Calu3 (cell line): ENCODE results near the gene PPP2R1B. TPM values are rescaled to one million over a fixed set of nuclear protein-coding genes. Genes with fewer than 3 reads are reported as not detected.
"Not testable (repeated sequence)": the region's sequence is repeated elsewhere in the genome, so short reads cannot be mapped to it uniquely, and the experiment has no call there.

ENCODE experiments used
- BruUV-seq: library from RNA; stranded (reverse); fragments of 400-500 nt; replicated peaks from 2 replicates; lab custom pipeline; 2021; lab: Mats Ljungman, UMichigan
- CTCF ChIA-PET: fragments of 300-600 bp; sonication (Branson Sonifier 250); formaldehyde crosslinking; loops from one replicate; lab custom pipeline; 2022; ENCODE audit warnings: antibody characterized with exemption; lab: Charles Lee
- DNase-seq: peaks from one replicate; pipeline ENCODE4 v3.0.0; 2022
- H3K27ac Mint-ChIP-seq: one replicate; pipeline ENCODE4 v1.8.0; 2022; ENCODE audit warnings: mixed read lengths; ENCODE audit not compliant: unreplicated experiment
- H3K27me3 Mint-ChIP-seq: one replicate; pipeline ENCODE4 v1.8.0; 2022; ENCODE audit warnings: mixed read lengths; ENCODE audit not compliant: unreplicated experiment
- H3K36me3 Mint-ChIP-seq: one replicate; pipeline ENCODE4 v1.8.0; 2022; ENCODE audit warnings: mild to moderate bottlenecking, moderate library complexity, mixed read lengths; ENCODE audit not compliant: insufficient read depth, unreplicated experiment
- H3K4me1 Mint-ChIP-seq: one replicate; pipeline ENCODE4 v1.8.0; 2022; ENCODE audit warnings: mild to moderate bottlenecking, low read depth, mixed read lengths; ENCODE audit not compliant: unreplicated experiment
- H3K4me3 Mint-ChIP-seq: one replicate; pipeline ENCODE4 v1.8.0; 2022; ENCODE audit warnings: mild to moderate bottlenecking, low read depth, moderate library complexity, mixed read lengths; ENCODE audit not compliant: unreplicated experiment
- H3K9me3 Mint-ChIP-seq: one replicate; pipeline ENCODE4 v1.8.0; 2022; ENCODE audit warnings: low read depth, mixed read lengths; ENCODE audit not compliant: unreplicated experiment
- intact Hi-C: fragments of 100-400 bp; cut with micrococcal nuclease; formaldehyde crosslinking; loops from one replicate; pipeline ENCODE4 v1.10.0; 2022; ENCODE audit not compliant: unreplicated experiment
- total RNA-seq: library from RNA; stranded (reverse); gene quantifications from 2 replicates; pipeline ENCODE4 v1.2.3, GENCODE V29; 2022
- TF ChIP-seq, protein P1 (sequence below): fragments of 200-600 bp; IDR thresholded peaks from one replicate; pipeline ENCODE4 v1.8.0; 2022; ENCODE audit warnings: antibody characterized with exemption; ENCODE audit not compliant: unreplicated experiment

PPP2R1B gene
- total RNA-seq, 1 experiment from 2014 or later, result 24.0 TPM

DNA sequence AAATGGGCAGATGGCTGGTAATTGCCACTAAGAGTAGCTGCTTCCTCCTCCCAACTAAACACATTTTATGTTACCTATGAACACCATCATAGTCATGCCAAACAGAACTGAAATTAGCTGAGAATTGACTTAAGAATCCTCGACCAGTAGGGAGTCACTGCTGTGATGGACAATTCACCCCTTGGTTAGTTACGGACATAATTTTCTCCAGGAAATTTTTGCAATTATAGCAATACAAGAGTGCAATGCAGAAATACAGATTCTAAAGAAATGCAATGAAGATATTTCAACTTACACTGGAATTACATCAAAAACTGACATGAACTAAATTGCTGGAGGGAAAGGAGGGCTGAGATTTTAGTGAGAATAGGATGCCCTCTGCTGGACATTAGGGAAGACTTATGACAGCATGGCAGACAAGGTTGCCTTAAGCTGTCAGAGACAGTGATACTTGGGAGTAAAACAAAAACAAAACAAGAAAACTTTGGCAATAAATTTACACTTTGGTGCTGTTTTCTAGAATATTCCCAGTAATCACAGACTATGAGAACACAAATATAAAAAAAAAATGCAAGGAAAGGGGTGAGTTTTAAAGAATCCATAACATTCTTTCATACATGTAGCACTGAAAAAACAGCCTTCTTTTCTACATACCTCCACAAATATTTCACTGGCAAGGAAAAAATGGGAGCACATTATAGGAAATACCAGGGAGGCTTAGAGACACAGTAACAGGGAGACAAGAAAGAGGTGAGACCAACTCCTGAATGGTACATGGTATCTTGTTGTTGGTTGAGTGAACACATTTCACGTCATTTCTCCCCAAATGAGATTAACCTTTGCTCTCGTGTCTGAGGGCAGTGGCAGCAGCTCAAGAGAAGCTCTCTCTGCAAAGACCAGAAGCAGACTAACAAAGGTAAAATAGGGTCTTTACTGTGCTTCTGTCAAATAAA, 11.2 kb upstream of the PPP2R1B start:
- intact Hi-C loops, result loop anchor here (1.0 to 10.0 kb wide), 4 partner anchors 63 to 323 kb away; no protein-coding TSS in a partner anchor
- H3K36me3 Mint-ChIP-seq, result no peaks in the 10 kb centered on the region
- H3K9me3 Mint-ChIP-seq, result no peaks in the 10 kb centered on the region
- H3K27ac Mint-ChIP-seq, result no peak overlapping the region
- H3K4me1 Mint-ChIP-seq, result peaks cover 15% of the 10 kb centered on the region
- no TSS peak for BruUV-seq
- peak; percentile 23 for DNase-seq
- TF ChIP-seq, protein P1, sequence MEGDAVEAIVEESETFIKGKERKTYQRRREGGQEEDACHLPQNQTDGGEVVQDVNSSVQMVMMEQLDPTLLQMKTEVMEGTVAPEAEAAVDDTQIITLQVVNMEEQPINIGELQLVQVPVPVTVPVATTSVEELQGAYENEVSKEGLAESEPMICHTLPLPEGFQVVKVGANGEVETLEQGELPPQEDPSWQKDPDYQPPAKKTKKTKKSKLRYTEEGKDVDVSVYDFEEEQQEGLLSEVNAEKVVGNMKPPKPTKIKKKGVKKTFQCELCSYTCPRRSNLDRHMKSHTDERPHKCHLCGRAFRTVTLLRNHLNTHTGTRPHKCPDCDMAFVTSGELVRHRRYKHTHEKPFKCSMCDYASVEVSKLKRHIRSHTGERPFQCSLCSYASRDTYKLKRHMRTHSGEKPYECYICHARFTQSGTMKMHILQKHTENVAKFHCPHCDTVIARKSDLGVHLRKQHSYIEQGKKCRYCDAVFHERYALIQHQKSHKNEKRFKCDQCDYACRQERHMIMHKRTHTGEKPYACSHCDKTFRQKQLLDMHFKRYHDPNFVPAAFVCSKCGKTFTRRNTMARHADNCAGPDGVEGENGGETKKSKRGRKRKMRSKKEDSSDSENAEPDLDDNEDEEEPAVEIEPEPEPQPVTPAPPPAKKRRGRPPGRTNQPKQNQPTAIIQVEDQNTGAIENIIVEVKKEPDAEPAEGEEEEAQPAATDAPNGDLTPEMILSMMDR, result peak; percentile 28
- CTCF ChIA-PET, result interaction anchor here (0.7 to 2.4 kb wide), 9 partner anchors 11 to 211 kb away, joined by 3 to 10 read pairs (median 6); partner anchors contain the start of genes PPP2R1B and SIK2
- H3K4me3 Mint-ChIP-seq, result no peak overlapping the region
- no peaks in the 10 kb centered on the region for H3K27me3 Mint-ChIP-seq

DNA sequence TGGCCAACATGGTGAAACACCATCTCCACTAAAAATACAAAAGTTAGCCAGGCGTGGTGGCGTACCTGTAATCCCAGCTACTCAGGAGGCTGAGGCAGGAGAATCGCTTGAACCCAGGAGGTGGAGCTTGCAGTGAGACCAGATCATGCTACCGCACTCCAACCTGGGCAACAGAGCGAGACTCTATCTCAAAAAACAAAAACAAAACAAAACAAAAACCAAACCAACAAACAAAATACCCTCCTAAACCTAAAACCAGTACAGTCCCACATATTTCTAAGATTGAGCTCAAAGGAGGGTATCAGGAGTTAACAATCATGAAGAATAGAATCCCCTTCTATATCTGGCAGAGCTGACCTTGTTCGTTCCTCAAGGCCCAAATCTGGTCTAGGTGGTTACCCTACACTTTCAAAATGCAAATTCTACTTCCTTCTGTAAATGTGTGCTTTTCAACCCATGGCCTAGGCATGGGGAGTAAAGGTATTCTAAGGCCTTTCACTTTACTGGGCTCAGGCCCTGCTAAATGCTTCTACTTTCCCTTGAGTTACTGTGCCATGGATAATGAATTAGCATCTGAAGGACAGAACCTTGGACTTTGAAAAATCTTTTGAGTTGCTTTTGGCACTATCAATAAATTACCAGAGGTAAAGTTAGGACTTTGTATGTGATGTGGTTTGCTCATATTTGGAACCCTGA, 10.4 kb upstream of the PPP2R1B start:
- TF ChIP-seq, protein P1, result no peak
- intact Hi-C loops, result loop anchor here (1.0 to 10.0 kb wide), 4 partner anchors 64 to 322 kb away; no protein-coding TSS in a partner anchor
- CTCF ChIA-PET, result interaction anchor here (1.2 to 2.4 kb wide), 7 partner anchors 10 to 210 kb away, joined by 3 to 10 read pairs (median 6); partner anchors contain the start of genes PPP2R1B and SIK2
- no peaks in the 10 kb centered on the region for H3K27me3 Mint-ChIP-seq
- H3K27ac Mint-ChIP-seq, result no peak overlapping the region
- no peaks in the 10 kb centered on the region for H3K36me3 Mint-ChIP-seq
- H3K4me3 Mint-ChIP-seq, result no peak overlapping the region
- no peak for DNase-seq
- no TSS peak for BruUV-seq
- H3K9me3 Mint-ChIP-seq, result no peaks in the 10 kb centered on the region
- peaks cover 15% of the 10 kb centered on the region for H3K4me1 Mint-ChIP-seq

DNA sequence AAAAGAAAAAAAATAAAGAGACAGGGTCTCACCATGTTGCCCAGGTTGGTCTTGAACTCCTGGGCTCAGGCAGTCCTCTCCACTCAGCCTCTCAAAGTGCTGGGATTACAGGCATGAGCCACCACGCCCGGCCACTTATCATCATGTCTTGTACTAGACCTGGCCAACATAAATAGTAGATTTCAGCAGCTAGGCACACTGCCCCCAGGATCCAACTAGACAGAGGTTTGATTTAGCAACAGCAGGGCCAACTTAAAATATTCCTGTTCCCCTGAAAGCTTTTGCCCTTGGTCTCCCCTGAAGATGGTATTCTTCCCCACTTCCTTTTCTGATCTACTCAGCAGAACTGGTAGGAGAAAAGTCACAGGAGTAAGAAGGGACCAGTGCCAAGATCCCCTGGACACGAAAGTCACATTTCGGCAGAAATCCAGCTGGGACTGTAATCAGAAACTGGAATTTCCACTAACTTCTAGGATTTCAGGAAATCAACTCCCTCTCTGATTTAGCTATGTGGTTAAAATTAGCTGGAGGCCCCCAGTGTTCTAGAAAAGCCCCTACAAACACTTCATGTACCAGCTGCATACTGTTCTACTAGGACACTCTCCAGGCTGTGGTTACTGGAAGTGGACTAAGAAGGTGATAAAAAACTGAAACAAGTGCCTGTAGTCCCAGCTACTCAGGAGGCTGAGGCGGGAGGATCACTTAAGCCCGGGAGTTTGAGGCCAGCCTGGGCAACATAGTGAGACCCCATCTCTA, 8.9 kb upstream of the PPP2R1B start:
- no TSS peak for BruUV-seq
- DNase-seq, result no peak
- Mint-ChIP-seq H3K27ac (no peak overlapping the region), H3K4me1 (peaks cover 15% of the 10 kb centered on the region), H3K4me3 (no peak overlapping the region), H3K36me3 (no peaks in the 10 kb centered on the region), H3K27me3 (no peaks in the 10 kb centered on the region), H3K9me3 (no peaks in the 10 kb centered on the region)
- TF ChIP-seq, protein P1, result no peak
- CTCF ChIA-PET, result no interaction called here
- intact Hi-C loops, result loop anchor here (5.0 to 10.0 kb wide), 2 partner anchors 188 to 320 kb away; no protein-coding TSS in a partner anchor

DNA sequence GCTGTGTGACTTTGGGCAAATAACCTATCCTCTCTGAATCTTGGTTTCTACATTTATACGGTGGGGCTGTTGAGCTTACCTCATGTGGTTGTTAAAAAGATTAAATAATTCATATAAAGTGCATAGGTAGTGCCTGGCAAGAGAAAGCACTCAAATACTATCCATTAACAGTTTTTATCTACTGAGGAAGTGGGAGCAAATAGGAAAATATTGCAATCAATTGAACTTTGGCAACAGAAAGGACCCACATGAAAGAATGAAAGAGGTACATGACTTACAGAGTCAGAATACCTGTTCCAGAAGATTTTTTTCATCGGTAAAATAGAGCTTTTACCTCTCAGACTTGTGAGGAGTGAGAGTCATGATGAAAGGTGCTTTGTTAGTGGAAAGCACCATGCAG, 6.3 kb upstream of the PPP2R1B start:
- Mint-ChIP-seq H3K4me1 (peaks cover 5% of the 10 kb centered on the region), H3K4me3 (no peak overlapping the region), H3K9me3 (no peaks in the 10 kb centered on the region), H3K27ac (no peak overlapping the region), H3K27me3 (no peaks in the 10 kb centered on the region), H3K36me3 (no peaks in the 10 kb centered on the region)
- no TSS peak for BruUV-seq
- no peak for DNase-seq
- TF ChIP-seq, protein P1, result no peak
- intact Hi-C loops, result loop anchor here (10.0 kb wide), 1 partner anchor 318 kb away; no protein-coding TSS in a partner anchor
- CTCF ChIA-PET, result no interaction called here

DNA sequence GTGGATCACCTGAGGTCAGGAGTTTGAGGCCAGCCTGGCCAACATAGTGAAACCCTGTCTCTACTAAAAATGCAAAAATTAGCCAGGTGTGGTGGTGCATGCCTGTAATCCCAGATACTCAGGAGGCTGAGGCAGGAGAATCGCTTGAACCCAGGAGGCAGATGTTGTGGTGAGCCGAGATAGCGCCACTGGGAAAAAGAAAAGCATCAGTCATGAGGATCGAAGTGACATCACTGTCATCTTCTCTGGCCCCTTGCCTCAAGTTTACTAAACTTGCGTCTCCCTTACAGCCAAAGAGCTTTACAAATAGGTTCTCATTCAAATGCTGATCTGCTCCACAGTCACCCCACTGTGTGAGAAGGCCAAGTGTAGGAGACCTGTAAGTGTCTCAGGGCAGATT, 5.0 kb upstream of the PPP2R1B start:
- DNase-seq, H3K27me3 Mint-ChIP-seq, H3K4me1 Mint-ChIP-seq, BruUV-seq, H3K9me3 Mint-ChIP-seq, H3K36me3 Mint-ChIP-seq, H3K27ac Mint-ChIP-seq, CTCF ChIA-PET, H3K4me3 Mint-ChIP-seq: not testable (repeated sequence)
- intact Hi-C loops, result loop anchor here (10.0 kb wide), 1 partner anchor 316 kb away; no protein-coding TSS in a partner anchor
